K562 (cell line): Measurements from ENCODE around the gene KPNA4. TPM values are rescaled to one million over a fixed set of nuclear protein-coding genes. Genes with fewer than 3 reads are reported as not detected.

Experiments
- ATAC-seq: fragments of 200-7000 bp; cut with Tn5 transposase; 3 replicates; pipeline ENCODE4 v1.9.1; 2020; ENCODE audit warnings: moderate library complexity
- BruUV-seq: library from RNA; stranded (reverse); fragments of 400-500 nt; replicated peaks from 2 replicates; lab custom pipeline; 2021; lab: Mats Ljungman, UMichigan
- CTCF ChIA-PET: fragments of 300-600 bp; formaldehyde crosslinking; extraction: SDS; loops from one replicate; lab custom pipeline; 2021; ENCODE audit warnings: low intra/inter-chr PET ratio; lab: Yijun Ruan, JAX
- POLR2A ChIA-PET: fragments of 300-600, 350-650 bp; sonication (Branson Sonifier 250); formaldehyde crosslinking; extraction: SDS; loops from one replicate; lab custom pipeline; 2021; ENCODE audit warnings: antibody characterized with exemption, inconsistent platforms; lab: Yijun Ruan, JAX
- DNase-seq, 4 experiments: peaks; one replicate each; pipeline versions ENCODE4 v3.0.0 to v3.0.0-alpha.2; 2011 to 2018; ENCODE audit warnings: low spot score in 3 of 4, mixed read lengths in 3 of 4; ENCODE audit errors: extremely low read depth in 1 of 4
- FAIRE-seq: peaks from 2 replicates; lab custom pipeline; 2011; peaks lifted over from hg19 to GRCh38; lab: Jason Lieb, UNC
- H2AFZ ChIP-seq: 2 replicates; pipeline ENCODE4 v1.6.0; 2011; ENCODE audit warnings: low read depth, low read length, control low read depth, inconsistent platforms
- H3K27ac ChIP-seq: fragments of 200-600 bp; 3 replicates; pipeline ENCODE4 v1.8.0; 2011; ENCODE audit warnings: low read depth, mild to moderate bottlenecking, control low read depth, inconsistent platforms, low read length, moderate library complexity, mixed read lengths; ENCODE audit errors: extremely low read depth
- H3K27me3 ChIP-seq, 2 experiments: fragments of 300-600 bp in 1 of 2; 2 replicates in 1 of 2; 3 replicates in 1 of 2; pipeline versions ENCODE4 v1.6.0 to v1.8.0; 2011; ENCODE audit warnings: inconsistent platforms in 2 of 2, low read length in 2 of 2, mild to moderate bottlenecking in 1 of 2, mixed read lengths in 1 of 2, moderate library complexity in 1 of 2; ENCODE audit not compliant: control insufficient read depth in 2 of 2, insufficient read depth in 2 of 2
- H3K36me3 ChIP-seq: fragments of 300-600 bp; 3 replicates; pipeline ENCODE4 v1.8.0; 2011; ENCODE audit warnings: mild to moderate bottlenecking, low read length, inconsistent platforms; ENCODE audit not compliant: control insufficient read depth, insufficient read depth
- H3K4me1 ChIP-seq, 2 experiments: fragments of 200-600 bp in 1 of 2; replicated peaks in 1 of 2; 2 replicates in 1 of 2; 3 replicates in 1 of 2; pipeline versions ENCODE4 v1.5.1 to v1.8.0; 2011; ENCODE audit warnings: inconsistent platforms in 2 of 2, low read length in 2 of 2, mild to moderate bottlenecking in 1 of 2, mixed read lengths in 1 of 2, moderate library complexity in 1 of 2; ENCODE audit not compliant: control insufficient read depth in 2 of 2, insufficient read depth in 2 of 2
- H3K4me2 ChIP-seq: 2 replicates; pipeline ENCODE4 v1.6.1; 2011; ENCODE audit warnings: low read length, control low read depth, inconsistent platforms, mixed read lengths; ENCODE audit not compliant: insufficient read depth
- H3K4me3 ChIP-seq: fragments of 200-600 bp; sonication (generic), shearing (Covaris generic); 2 replicates; pipeline ENCODE4 v1.5.1; 2016; ENCODE audit warnings: control low read depth, inconsistent platforms
- H3K79me2 ChIP-seq: fragments of 200-600 bp; 3 replicates; pipeline ENCODE4 v1.8.0; 2011; ENCODE audit warnings: low read length, inconsistent platforms; ENCODE audit not compliant: control insufficient read depth, insufficient read depth
- H3K9ac ChIP-seq, 2 experiments: 2 replicates each; pipeline versions ENCODE4 v1.6.0 to v1.6.1; 2011; ENCODE audit warnings: low read depth in 2 of 2, low read length in 2 of 2, control low read depth in 1 of 2, inconsistent platforms in 1 of 2, mild to moderate bottlenecking in 1 of 2, mixed read lengths in 1 of 2; ENCODE audit not compliant: insufficient read depth in 1 of 2
- H3K9me1 ChIP-seq: one replicate; pipeline ENCODE4 v1.6.0; 2011; ENCODE audit warnings: inconsistent platforms, mild to moderate bottlenecking, low read length, moderate library complexity; ENCODE audit not compliant: control insufficient read depth, insufficient read depth
- H3K9me3 ChIP-seq: replicated peaks from 2 replicates; pipeline ENCODE4 v1.5.1; 2011; ENCODE audit warnings: low read depth, low read length, inconsistent platforms; ENCODE audit not compliant: control insufficient read depth, insufficient read depth
- H4K20me1 ChIP-seq: replicated peaks from 2 replicates; pipeline ENCODE4 v1.6.1; 2011; ENCODE audit warnings: low read length, inconsistent platforms, mixed read lengths; ENCODE audit not compliant: control insufficient read depth, insufficient read depth
- ARHGAP35 ChIP-seq: fragments of 450-650 bp; IDR thresholded peaks from 2 replicates; pipeline ENCODE4 v1.6.1; 2018; ENCODE audit not compliant: partially characterized antibody
- DEAF1 ChIP-seq: fragments of 450-650 bp; formaldehyde crosslinking; IDR thresholded peaks from 2 replicates; pipeline ENCODE4 v1.4.0; 2020; ENCODE audit warnings: mild to moderate bottlenecking, moderate library complexity
- MCM2 ChIP-seq: fragments of 450-650 bp; IDR thresholded peaks from 2 replicates; pipeline ENCODE4 v1.6.1; 2017; ENCODE audit warnings: low read depth, mild to moderate bottlenecking
- NR3C1 ChIP-seq: sonication (generic); formaldehyde crosslinking; IDR thresholded peaks from 2 replicates; pipeline ENCODE4 v1.8.1; 2022; ENCODE audit warnings: missing genetic modification reagents
- RBM15 ChIP-seq: fragments of 200-400 bp; formaldehyde crosslinking; IDR thresholded peaks from 2 replicates; pipeline ENCODE4 v1.6.1; 2018; ENCODE audit warnings: mild to moderate bottlenecking, low read length, moderate library complexity; ENCODE audit not compliant: insufficient read depth
- SLC30A9 ChIP-seq: fragments of 250-450 bp; sonication (Bioruptor Pico); IDR thresholded peaks from 2 replicates; pipeline ENCODE4 v1.8.0; 2022; ENCODE audit warnings: mild to moderate bottlenecking, moderate library complexity
- SNIP1 ChIP-seq: fragments of 450-650 bp; IDR thresholded peaks from 2 replicates; pipeline ENCODE4 v1.7.1; 2017; ENCODE audit warnings: low read depth, mild to moderate bottlenecking
- TCF3 ChIP-seq: sonication (generic); formaldehyde crosslinking; IDR thresholded peaks from 2 replicates; pipeline ENCODE4 v1.4.0; 2020; ENCODE audit warnings: mild to moderate bottlenecking, missing genetic modification reagents
- TSC22D4 ChIP-seq: fragments of 450-650 bp; IDR thresholded peaks from 2 replicates; pipeline ENCODE4 v1.6.1; 2016; ENCODE audit warnings: missing genetic modification characterization, missing biosample characterization, control low read depth
- VEZF1 ChIP-seq: fragments of 200-800 bp; sonication (Bioruptor generic); IDR thresholded peaks from 2 replicates; pipeline ENCODE4 v1.6.1; 2017; ENCODE audit warnings: missing genetic modification characterization, missing compliant biosample characterization
- ZNF277 ChIP-seq: fragments of 250-450 bp; sonication (Bioruptor Pico); IDR thresholded peaks from 2 replicates; pipeline ENCODE4 v1.8.0; 2022; ENCODE audit warnings: inconsistent platforms, mild to moderate bottlenecking, moderate library complexity, borderline replicate concordance
- WGBS: fragments of 100-300 bp; shearing (Covaris generic); methylation state at CpG from one replicate; pipeline ENCODE4 v1.1.6; 2016; ENCODE audit warnings: low coverage, mixed read lengths; ENCODE audit not compliant: insufficient coverage; ENCODE audit errors: missing lambda C conversion rate; 5-methylcytosine and 5-hydroxymethylcytosine counted together
- in situ Hi-C: fragments of 300-500 bp; cut with MboI; formaldehyde crosslinking; loops from 4 replicates; pipeline ENCODE4 v1.15.0; 2018; ENCODE audit warnings: inconsistent platforms, mixed read lengths
- intact Hi-C: fragments of 100-400 bp; cut with micrococcal nuclease; formaldehyde crosslinking; loops from 2 replicates; pipeline ENCODE4 v1.14.2; 2022
- polyA plus RNA-seq, 8 experiments: library from polyadenylated mRNA; depleted of rRNA in 4 of 8; stranded (reverse) in 5 of 8; unstranded in 3 of 8; fragments of >200 nt; fragmentation: Nextera tagmentation in 2 of 8; fragmentation: Illumina TruSeq in 1 of 8; extraction: Ambion mirVana in 2 of 8; extraction: Trizol in 1 of 8; gene quantifications; 2 replicates each; pipeline versions ENCODE4 v1.2.1 to v1.2.3, GENCODE V29; 2011 to 2014; ENCODE audit warnings: inconsistent platforms in 1 of 8, missing spikeins in 1 of 8
- total RNA-seq, 7 experiments: library from RNA; depleted of rRNA in 6 of 7; stranded (reverse); fragments of >200 nt in 6 of 7; fragmentation: Illumina TruSeq in 2 of 7; extraction: Trizol in 2 of 7; gene quantifications; 2 replicates each; pipeline versions ENCODE4 v1.2.1 to v1.2.3, GENCODE V29; 2011 to 2021; ENCODE audit warnings: low replicate concordance in 1 of 7

KPNA4 gene
- total and polyA plus RNA-seq, 9 of the 15 experiments (the other 6 are each of a cell fraction or from before 2014, with no cell fraction given), result 13.9 to 66.6 (median 34.5) TPM

- FAIRE-seq (no peak), DNase-seq (no peak), ATAC-seq (no peak)
- Histone ChIP-seq H2AFZ (no peak overlapping the region), H3K9ac (no peak overlapping the region), H3K4me3 (no peak overlapping the region), H3K9me1 (no peaks in the 10 kb centered on the region), H4K20me1 (no peaks in the 10 kb centered on the region), H3K9me3 (no peaks in the 10 kb centered on the region), H3K4me2 (no peak overlapping the region), H3K27ac (no peak overlapping the region), H3K36me3 (no peaks in the 10 kb centered on the region), H3K27me3 (no peaks in the 10 kb centered on the region; a peak in 1 of 5 replicates), H3K79me2 (no peaks in the 10 kb centered on the region), H3K4me1 (no peaks in the 10 kb centered on the region)
- ChIA-PET POLR2A (no interaction called here), CTCF (no interaction called here)
- no TSS peak for BruUV-seq
- 0% methylated on average over 1 of the region's 1 CpG for WGBS
- in situ Hi-C loops, result no loop called here
- intact Hi-C loops, result no loop called here
- TF ChIP-seq MCM2 (no peak), ZNF277 (no peak), DEAF1 (CRISPR knock-in tag) (no peak), RBM15 (no peak), ARHGAP35 (no peak), TCF3 (CRISPR knock-in tag) (no peak), SNIP1 (no peak), SLC30A9 (CRISPR knock-in tag) (no peak), VEZF1 (CRISPR knock-in tag) (no peak), TSC22D4 (tag) (no peak), NR3C1 (CRISPR knock-in tag) (no peak)
Measured at GRCh38 chr3:160587105-160587504, 21.7 kb upstream of the KPNA4 start.
